NB4 (cell line): ENCODE measurements around the gene PON2.

Source experiments
- DNase-seq: peaks from one replicate; pipeline ENCODE4 v3.0.0; 2010; ENCODE audit warnings: low read depth
- H3K4me3 ChIP-seq: one replicate; pipeline ENCODE4 v1.5.1; 2011; ENCODE audit warnings: mild to moderate bottlenecking, low read depth, low read length, moderate library complexity
- MYC ChIP-seq: IDR thresholded peaks from 2 replicates; pipeline ENCODE4 v1.6.1; 2011; ENCODE audit warnings: low read depth, low read length
- POLR2A ChIP-seq: IDR thresholded peaks from 2 replicates; pipeline ENCODE4 v1.6.1; 2011; ENCODE audit warnings: mild to moderate bottlenecking; ENCODE audit not compliant: insufficient read length; ENCODE audit errors: extremely low read depth
- TF ChIP-seq, protein P1 (sequence below): IDR thresholded peaks from one replicate; pipeline ENCODE4 v1.5.1; 2012; ENCODE audit warnings: low read depth, low read length
- TF ChIP-seq, protein P2 (sequence below): IDR thresholded peaks from 2 replicates; pipeline ENCODE4 v1.6.1; 2011; ENCODE audit warnings: low read depth, low read length

PON2 gene

DNA sequence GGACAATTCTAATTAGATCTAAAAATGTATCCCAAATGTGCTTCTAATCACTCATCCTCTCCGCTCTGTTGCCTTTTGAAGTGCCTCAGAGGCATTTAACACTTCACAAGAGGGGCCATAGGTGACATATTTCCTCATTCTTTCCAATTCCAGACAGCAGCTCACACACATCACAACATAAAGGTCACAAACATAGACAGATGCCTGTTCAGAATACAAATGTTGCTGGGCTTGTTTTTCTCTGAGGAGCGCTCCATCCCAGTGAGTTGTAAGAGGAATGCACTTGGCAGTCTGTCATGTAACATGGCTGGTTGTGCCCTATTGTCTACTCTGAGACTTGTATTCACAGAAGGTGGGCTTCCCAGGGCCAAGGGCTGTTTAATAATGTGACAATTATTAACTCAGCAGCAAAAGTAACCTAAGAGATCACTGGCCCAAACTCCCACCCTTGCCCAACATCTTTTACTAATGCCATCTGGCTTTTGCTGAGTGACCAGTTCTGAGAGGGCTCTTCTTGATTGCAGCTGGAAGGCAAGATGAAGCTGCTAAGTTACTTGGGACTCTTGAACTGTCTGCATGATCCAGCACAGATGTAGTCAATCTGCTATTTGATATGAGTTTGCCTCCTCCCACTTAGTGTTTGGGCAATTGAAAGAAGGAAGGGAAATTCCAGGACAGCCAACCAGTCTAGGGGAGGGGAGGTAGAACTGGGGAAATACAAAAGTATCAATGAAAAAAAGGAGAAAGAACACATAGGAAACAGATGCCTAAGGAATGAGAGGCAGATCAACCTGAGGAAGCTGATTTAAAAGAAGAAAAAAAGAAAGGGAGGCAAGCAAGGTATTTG lies 13.6 kb downstream of the PON2 start:
- H3K4me3 ChIP-seq = no peak overlapping the region
- no peak for DNase-seq
- TF ChIP-seq, protein P1, sequence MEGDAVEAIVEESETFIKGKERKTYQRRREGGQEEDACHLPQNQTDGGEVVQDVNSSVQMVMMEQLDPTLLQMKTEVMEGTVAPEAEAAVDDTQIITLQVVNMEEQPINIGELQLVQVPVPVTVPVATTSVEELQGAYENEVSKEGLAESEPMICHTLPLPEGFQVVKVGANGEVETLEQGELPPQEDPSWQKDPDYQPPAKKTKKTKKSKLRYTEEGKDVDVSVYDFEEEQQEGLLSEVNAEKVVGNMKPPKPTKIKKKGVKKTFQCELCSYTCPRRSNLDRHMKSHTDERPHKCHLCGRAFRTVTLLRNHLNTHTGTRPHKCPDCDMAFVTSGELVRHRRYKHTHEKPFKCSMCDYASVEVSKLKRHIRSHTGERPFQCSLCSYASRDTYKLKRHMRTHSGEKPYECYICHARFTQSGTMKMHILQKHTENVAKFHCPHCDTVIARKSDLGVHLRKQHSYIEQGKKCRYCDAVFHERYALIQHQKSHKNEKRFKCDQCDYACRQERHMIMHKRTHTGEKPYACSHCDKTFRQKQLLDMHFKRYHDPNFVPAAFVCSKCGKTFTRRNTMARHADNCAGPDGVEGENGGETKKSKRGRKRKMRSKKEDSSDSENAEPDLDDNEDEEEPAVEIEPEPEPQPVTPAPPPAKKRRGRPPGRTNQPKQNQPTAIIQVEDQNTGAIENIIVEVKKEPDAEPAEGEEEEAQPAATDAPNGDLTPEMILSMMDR = no peak

DNA sequence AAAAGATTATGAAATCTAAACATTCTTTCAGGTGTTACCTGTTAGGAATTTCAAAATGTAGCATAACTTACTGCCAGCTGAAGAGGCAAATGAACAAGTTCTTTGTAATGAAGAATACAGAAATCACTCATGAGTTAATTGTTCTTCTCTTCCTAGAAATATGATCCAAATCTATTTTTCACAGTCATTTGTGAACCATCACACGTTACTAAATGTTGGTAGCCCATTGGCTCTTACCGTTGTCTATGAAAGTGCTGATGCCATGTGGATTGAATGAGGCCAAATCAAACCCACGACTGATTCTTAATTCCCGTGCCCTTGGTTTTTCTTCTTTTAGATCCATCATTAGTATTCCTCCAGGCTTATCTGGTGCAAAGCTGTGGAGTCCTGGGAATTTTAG lies 22.8 kb downstream of the PON2 start:
- TF ChIP-seq POLR2A = no peak
- TF ChIP-seq, protein P2, sequence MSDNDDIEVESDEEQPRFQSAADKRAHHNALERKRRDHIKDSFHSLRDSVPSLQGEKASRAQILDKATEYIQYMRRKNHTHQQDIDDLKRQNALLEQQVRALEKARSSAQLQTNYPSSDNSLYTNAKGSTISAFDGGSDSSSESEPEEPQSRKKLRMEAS = no peak
- TF ChIP-seq, protein P1 = no peak
- TF ChIP-seq MYC = no peak
- no peak overlapping the region for H3K4me3 ChIP-seq
- DNase-seq = no peak

DNA sequence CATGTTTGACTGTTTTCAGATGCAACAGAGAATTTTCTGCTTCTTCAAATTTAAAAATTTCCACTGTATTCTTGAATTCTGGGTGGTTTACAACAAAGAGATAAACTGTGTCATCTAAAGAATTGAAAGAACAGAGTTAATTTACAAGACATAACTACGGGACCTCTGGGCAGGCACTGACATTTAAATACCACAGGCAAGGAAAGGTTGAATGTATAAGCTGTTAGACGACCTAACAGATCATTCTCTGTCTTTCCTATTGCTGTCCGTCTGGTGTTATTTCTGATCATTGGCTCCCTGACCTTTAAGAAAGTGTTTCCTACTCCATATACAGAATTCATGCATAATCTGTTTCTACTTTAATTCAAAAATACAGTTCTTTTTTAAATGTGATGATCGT lies 23.2 kb downstream of the PON2 start:
- TF ChIP-seq POLR2A (no peak), MYC (no peak)
- TF ChIP-seq, protein P1 = no peak
- TF ChIP-seq, protein P2 = no peak
- H3K4me3 ChIP-seq = no peak overlapping the region
- no peak for DNase-seq

DNA sequence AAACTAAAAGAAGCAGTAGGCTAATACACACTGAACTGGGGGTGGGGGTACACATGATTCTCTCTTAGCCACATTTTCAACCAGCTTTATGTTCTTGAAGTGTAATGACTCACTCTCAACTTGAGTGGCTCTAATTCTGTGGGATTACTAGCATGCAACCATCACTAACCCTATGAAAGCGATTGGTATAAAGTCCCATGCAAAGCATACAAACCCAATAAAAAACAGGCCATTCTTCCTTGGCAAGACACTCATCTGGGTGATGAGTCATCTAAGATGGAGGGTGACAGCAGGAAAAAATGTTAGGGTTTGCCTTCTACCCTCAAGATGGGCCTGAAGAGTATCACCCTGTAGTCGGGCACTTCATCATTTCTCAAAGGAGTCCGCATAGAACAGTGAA lies 23.8 kb downstream of the PON2 start:
- DNase-seq = no peak
- H3K4me3 ChIP-seq = no peak overlapping the region
- TF ChIP-seq, protein P2 = no peak
- no peak for TF ChIP-seq MYC
- TF ChIP-seq, protein P1 = no peak
- TF ChIP-seq POLR2A = no peak

DNA sequence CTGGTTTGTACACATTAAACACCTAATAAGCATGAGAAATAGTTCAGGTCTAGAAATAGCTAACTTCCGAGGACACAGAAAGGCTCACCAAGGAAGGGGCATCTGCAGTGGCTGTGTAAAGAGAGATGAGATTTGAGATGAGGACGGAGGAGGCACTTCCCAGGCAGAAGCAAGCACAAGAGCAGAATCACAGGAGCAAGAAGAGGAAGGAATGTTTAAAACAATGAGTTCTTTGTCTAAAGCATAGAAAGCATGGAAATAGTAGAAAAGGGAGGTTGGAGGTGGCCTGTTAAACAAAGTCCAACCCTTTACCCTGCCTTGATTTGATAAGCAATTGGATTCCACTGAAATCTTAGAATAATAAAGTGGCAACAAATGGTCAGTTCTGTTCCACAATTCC lies 27.1 kb downstream of the PON2 start:
- no peak for DNase-seq
- TF ChIP-seq POLR2A = no peak
- H3K4me3 ChIP-seq = no peak overlapping the region

DNA sequence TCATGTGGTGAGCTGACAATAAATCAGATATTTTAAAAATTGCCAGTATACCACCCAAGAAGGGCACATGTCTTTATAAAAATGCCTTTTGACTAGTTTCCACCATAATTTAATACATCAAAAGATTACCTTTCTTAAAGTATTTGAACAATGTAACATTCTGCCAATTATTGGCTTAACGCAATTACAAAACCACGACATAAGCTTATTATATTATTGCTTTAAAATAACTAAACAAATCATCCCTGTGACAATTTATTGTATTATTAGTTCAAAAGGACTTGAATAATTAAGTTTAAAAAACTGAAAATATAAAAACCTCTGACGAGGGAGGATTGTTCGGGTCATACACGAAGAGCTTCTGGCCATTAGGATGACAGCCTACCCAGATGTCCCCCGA lies 29.0 kb downstream of the PON2 start:
- DNase-seq = no peak
- TF ChIP-seq, protein P1 = no peak
- TF ChIP-seq MYC (no peak), POLR2A (no peak)
- TF ChIP-seq, protein P2 = no peak
- no peak overlapping the region for H3K4me3 ChIP-seq
